ENCODE results near the gene CDC42BPA. TPM values are rescaled to one million over a fixed set of nuclear protein-coding genes. Genes with fewer than 3 reads are reported as not detected.

Gene CDC42BPA
- total and polyA plus RNA-seq, 8 donors = 6.2 to 198 (median 64.5) TPM

DNA sequence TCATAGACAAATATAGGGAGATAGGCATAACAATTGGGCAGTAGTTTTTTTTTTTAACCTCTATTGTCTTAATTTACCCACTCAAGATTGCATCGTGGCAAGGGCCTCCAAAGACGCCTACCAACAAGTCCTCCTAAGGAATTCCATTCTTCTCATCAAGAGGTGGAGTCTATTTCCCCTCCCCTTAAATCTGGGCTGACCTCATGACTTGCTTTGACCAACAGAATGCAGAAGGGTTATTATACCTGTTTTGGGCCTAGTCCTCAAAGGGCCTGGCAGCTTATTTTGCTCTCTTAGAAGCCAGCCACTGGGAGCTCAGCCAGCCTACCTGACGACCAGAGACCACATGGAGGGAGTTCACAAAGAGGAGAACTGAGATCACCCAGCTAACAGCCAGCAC is 285.9 kb downstream of the CDC42BPA start:
- 29 to 63% (median 50%) methylated on average over 3 of the region's 3 CpGs for WGBS, 5 donors
- Histone ChIP-seq H3K9me3 (no peaks in the 10 kb centered on the region), H3K36me3 (peaks cover 11 to 68% (median 54%) of the 10 kb centered on the region in 4 donors), H3K27me3 (no peaks in the 10 kb centered on the region), H3K4me3 (no peak overlapping the region), H3K27ac (no peak overlapping the region), H3K4me1 (peaks cover 0 to 5% (median 2%) of the 10 kb centered on the region in 4 donors)
- intact Hi-C loops (cut with DNase I; ENCODE audit: low total_unique reads) = no loop called here
- TF ChIP-seq POLR2A (IDR thresholded peaks at IDR 0.05) (no peak), EP300 (IDR thresholded peaks at IDR 0.05) (no peak), POLR2AphosphoS5 (IDR thresholded peaks at IDR 0.05) (no peak)
- TF ChIP-seq, protein P1, sequence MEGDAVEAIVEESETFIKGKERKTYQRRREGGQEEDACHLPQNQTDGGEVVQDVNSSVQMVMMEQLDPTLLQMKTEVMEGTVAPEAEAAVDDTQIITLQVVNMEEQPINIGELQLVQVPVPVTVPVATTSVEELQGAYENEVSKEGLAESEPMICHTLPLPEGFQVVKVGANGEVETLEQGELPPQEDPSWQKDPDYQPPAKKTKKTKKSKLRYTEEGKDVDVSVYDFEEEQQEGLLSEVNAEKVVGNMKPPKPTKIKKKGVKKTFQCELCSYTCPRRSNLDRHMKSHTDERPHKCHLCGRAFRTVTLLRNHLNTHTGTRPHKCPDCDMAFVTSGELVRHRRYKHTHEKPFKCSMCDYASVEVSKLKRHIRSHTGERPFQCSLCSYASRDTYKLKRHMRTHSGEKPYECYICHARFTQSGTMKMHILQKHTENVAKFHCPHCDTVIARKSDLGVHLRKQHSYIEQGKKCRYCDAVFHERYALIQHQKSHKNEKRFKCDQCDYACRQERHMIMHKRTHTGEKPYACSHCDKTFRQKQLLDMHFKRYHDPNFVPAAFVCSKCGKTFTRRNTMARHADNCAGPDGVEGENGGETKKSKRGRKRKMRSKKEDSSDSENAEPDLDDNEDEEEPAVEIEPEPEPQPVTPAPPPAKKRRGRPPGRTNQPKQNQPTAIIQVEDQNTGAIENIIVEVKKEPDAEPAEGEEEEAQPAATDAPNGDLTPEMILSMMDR (IDR thresholded peaks at IDR 0.05) = no peak
- peak in 1 of 2 donors; percentile 6 for DNase-seq

DNA sequence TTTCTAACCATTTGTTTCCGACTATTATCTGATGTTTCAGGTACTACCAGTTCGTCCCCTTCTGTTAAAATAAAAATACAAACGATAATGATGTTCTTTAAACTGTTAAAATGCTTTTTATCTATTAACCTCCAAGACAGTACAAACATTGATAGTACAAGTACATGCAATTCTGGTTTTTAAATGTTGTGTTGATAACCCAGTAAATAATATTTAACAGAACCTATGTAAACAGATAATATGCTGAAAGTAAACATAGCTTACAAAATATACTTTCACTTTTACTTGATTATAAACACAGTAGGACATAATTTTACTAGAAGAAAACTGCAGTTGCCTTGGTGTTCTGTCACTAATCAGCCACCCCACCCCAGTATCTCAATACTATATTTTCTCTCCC is 301.3 kb downstream of the CDC42BPA start:
- 17 to 50% (median 38%) methylated on average over 3 of the region's 3 CpGs for whole genome bisulfite sequencing, 5 donors

DNA sequence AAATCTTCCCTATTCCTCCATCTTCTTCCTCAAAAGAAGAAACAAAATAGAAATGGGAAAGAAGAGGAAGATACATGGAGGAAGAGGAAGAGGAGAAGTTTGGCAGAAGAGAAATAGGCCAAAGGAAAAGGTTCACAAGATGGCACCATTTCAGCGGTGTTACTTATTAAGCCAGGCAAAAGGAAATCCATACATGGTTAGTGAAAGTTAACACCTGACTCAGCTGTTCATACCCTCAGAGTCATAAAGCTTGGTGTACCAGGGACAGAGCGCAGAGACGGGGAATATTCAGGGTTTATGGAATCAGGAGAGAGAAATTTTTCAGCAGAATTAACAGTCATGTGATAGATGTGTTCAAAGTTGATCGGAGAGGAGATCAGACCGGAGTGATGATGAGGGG is 307.6 kb downstream of the CDC42BPA start:
- 94 to 98% (median 97%) methylated on average over 5 of the region's 5 CpGs for WGBS, 5 donors
- Histone ChIP-seq H3K27me3 (no peaks in the 10 kb centered on the region), H3K4me1 (peaks cover 0 to 13% (median 10%) of the 10 kb centered on the region in 4 donors), H3K9me3 (no peaks in the 10 kb centered on the region), H3K4me3 (no peak overlapping the region), H3K36me3 (peaks cover 0 to 17% (median 14%) of the 10 kb centered on the region in 4 donors), H3K27ac (no peak overlapping the region)
- TF ChIP-seq POLR2AphosphoS5 (IDR thresholded peaks at IDR 0.05) (no peak), EP300 (IDR thresholded peaks at IDR 0.05) (no peak), POLR2A (IDR thresholded peaks at IDR 0.05) (no peak)
- no peak for DNase-seq
- intact Hi-C loops (cut with DNase I; ENCODE audit: low total_unique reads) = no loop called here

More for the DNA sequence above, 301.3 kb downstream of the CDC42BPA start:
- Histone ChIP-seq H3K4me1 (peaks cover 8 to 29% (median 12%) of the 10 kb centered on the region in 4 donors), H3K4me3 (no peak overlapping the region), H3K9me3 (peaks cover 0 to 7% (median 3%) of the 10 kb centered on the region in 4 donors), H3K36me3 (peaks cover 7 to 65% (median 55%) of the 10 kb centered on the region in 4 donors), H3K27me3 (no peaks in the 10 kb centered on the region), H3K27ac (no peak overlapping the region)
- TF ChIP-seq POLR2A (IDR thresholded peaks at IDR 0.05) = no peak
- no peak for TF ChIP-seq POLR2AphosphoS5 (IDR thresholded peaks at IDR 0.05)
- TF ChIP-seq EP300 (IDR thresholded peaks at IDR 0.05) = no peak
- TF ChIP-seq, protein P1 (IDR thresholded peaks at IDR 0.05) = no peak
- intact Hi-C loops (cut with DNase I; ENCODE audit: low total_unique reads) = no loop called here
- DNase-seq = no peak

DNA sequence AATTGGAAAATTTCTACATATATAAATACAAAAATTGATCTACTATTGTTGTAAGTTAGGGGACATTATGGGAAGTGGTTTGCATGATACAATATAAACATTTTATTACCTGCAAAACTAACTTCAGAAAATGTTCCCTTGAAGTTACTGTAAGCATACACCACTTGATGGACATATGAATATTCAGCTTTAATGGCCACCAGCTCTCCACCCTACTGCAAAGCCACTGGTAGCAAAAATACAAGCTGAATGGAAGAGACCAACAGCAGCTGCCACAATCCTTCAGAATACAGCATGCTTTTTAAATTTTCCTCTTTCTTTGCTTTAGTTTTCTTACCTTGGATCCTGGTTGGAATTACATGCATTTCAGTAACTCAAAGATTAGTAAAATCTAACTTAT is 308.4 kb downstream of the CDC42BPA start:
- DNase-seq = no peak
- TF ChIP-seq EP300 (IDR thresholded peaks at IDR 0.05) (no peak), POLR2A (IDR thresholded peaks at IDR 0.05) (no peak), POLR2AphosphoS5 (IDR thresholded peaks at IDR 0.05) (no peak)
- TF ChIP-seq, protein P1 (IDR thresholded peaks at IDR 0.05) = no peak
- Histone ChIP-seq H3K27me3 (no peaks in the 10 kb centered on the region), H3K36me3 (peaks cover 0 to 11% (median 8%) of the 10 kb centered on the region in 4 donors), H3K27ac (no peak overlapping the region), H3K4me3 (no peak overlapping the region), H3K4me1 (peaks cover 0 to 13% (median 10%) of the 10 kb centered on the region in 4 donors), H3K9me3 (no peaks in the 10 kb centered on the region)
- intact Hi-C loops (cut with DNase I; ENCODE audit: low total_unique reads) = no loop called here

DNA sequence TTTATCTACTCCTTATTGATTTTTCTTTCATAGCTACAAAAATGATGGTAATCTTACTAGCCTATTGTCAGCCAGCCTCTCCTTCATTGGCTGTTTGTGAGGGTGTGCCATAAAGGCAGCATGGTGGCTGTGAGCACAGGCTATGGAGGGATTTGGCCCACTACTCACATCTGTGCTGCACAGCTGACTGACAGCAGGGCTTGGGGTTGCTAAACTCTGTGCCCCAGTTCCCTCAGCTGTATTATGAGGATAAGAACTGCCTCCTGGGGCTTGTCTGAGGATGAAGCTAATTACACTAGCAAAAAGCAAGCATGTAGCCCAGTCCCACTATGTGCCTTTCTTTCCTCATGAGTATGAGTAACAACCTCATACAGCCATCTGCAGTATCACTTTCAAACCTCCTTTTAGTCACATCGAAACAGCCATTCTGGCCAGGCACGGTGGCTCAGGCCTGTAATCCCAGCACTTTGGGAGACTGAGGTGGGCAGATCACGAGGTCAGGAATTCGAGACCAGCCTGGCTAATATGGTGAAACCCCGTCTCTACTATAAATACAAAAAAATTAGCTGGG is 312.0 kb downstream of the CDC42BPA start:
- TF ChIP-seq POLR2AphosphoS5 (IDR thresholded peaks at IDR 0.05) (no peak), EP300 (IDR thresholded peaks at IDR 0.05) (no peak)
- TF ChIP-seq, protein P1 (IDR thresholded peaks at IDR 0.05) = no peak

More for the DNA sequence above, 312.0 kb downstream of the CDC42BPA start:
- no peaks in the 10 kb centered on the region for H3K9me3 ChIP-seq
- no peak for DNase-seq
- 93 to 96% (median 94%) methylated on average over 5 of the region's 5 CpGs for WGBS, 5 donors
- H3K27ac ChIP-seq = no peak overlapping the region
- no peaks in the 10 kb centered on the region for H3K4me1 ChIP-seq
- peaks cover 9 to 39% (median 36%) of the 10 kb centered on the region in 4 donors for H3K36me3 ChIP-seq
- intact Hi-C loops (cut with DNase I; ENCODE audit: low total_unique reads) = no loop called here
- H3K4me3 ChIP-seq = no peak overlapping the region
- no peaks in the 10 kb centered on the region for H3K27me3 ChIP-seq

All from stomach (tissue), 9 donors.